SK-N-SH treated with all-trans-retinoic acid at 6 μM for 48 hours (cell line): ENCODE data around the gene PARD3B.

ENCODE experiments used
- BACH2 ChIP-seq: fragments of 250-450 bp; sonication (Bioruptor Pico); IDR thresholded peaks from 2 replicates; pipeline ENCODE4 v1.9.0; 2021; ENCODE audit warnings: mild to moderate bottlenecking, borderline replicate concordance
- RARB ChIP-seq: fragments of 250-450 bp; sonication (Bioruptor Pico); IDR thresholded peaks from 2 replicates; pipeline ENCODE4 v1.8.0; 2021; ENCODE audit warnings: mild to moderate bottlenecking, moderate library complexity
- ZNF8 ChIP-seq: fragments of 450-650 bp; formaldehyde crosslinking; IDR thresholded peaks from 2 replicates; pipeline ENCODE4 v1.5.0; 2020; ENCODE audit warnings: mild to moderate bottlenecking, moderate library complexity
- TF ChIP-seq, protein P1 (sequence below): fragments of 250-450 bp; sonication (Bioruptor Pico); IDR thresholded peaks from 2 replicates; pipeline ENCODE4 v1.8.0; 2021; ENCODE audit warnings: low read depth, mild to moderate bottlenecking, moderate library complexity, borderline replicate concordance

DNA sequence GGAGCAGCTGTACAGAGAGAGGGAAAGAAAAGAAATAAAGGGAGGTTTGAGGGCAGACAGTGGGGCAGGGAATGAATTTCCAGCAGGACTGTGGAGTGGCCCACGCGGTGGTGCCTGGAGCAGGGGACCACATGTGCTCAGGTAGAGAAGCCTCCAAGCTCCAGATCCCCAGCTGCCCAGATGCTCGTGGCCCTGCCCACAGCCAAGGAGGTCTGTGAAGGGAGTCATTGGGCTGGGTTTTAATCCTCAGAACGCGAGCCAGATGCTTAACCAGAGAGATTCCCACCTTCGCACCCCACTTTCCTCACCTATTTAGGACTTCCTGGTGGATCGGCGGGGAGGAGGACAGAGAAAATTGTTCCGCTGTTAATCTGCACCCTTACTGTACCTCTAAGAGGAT is 369.4 kb downstream of the PARD3B start:
- TF ChIP-seq RARB: no peak
- TF ChIP-seq BACH2: no peak
- TF ChIP-seq, protein P1, sequence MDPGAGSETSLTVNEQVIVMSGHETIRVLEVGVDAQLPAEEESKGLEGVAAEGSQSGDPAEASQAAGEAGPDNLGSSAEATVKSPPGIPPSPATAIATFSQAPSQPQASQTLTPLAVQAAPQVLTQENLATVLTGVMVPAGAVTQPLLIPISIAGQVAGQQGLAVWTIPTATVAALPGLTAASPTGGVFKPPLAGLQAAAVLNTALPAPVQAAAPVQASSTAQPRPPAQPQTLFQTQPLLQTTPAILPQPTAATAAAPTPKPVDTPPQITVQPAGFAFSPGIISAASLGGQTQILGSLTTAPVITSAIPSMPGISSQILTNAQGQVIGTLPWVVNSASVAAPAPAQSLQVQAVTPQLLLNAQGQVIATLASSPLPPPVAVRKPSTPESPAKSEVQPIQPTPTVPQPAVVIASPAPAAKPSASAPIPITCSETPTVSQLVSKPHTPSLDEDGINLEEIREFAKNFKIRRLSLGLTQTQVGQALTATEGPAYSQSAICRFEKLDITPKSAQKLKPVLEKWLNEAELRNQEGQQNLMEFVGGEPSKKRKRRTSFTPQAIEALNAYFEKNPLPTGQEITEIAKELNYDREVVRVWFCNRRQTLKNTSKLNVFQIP (CRISPR knock-in tag): no peak
- no peak for TF ChIP-seq ZNF8
